HG03520 (cell line): ENCODE data around the gene TSPO2.

ENCODE experiments used
- ATAC-seq: cut with Tn5 transposase; IDR thresholded peaks from one replicate; pipeline ENCODE4 v1.9.1; 2021; ENCODE audit warnings: mild to moderate bottlenecking, moderate library complexity; ENCODE audit not compliant: unreplicated experiment

Gene TSPO2

GRCh38 chr6:41025966-41026530, 16.2 kb upstream of the TSPO2 start:
- no peak for ATAC-seq

GRCh38 chr6:41027241-41027640, 15.0 kb upstream of the TSPO2 start:
- no peak for ATAC-seq

GRCh38 chr6:41027799-41028560, 14.3 kb upstream of the TSPO2 start:
- ATAC-seq: peak; percentile 65

- ATAC-seq: peak; percentile 16
Measured at GRCh38 chr6:41028561-41029412, 13.5 kb upstream of the TSPO2 start.

GRCh38 chr6:41032830-41033229, 9.4 kb upstream of the TSPO2 start:
- no peak for ATAC-seq

GRCh38 chr6:41033776-41034175, 8.5 kb upstream of the TSPO2 start:
- ATAC-seq: no peak

- ATAC-seq: no peak
Measured at GRCh38 chr6:41036186-41036585, 6.1 kb upstream of the TSPO2 start.

- no peak for ATAC-seq
Measured at GRCh38 chr6:41036601-41037000, 5.7 kb upstream of the TSPO2 start.

- no peak for ATAC-seq
Measured at GRCh38 chr6:41037107-41037900, 5.0 kb upstream of the TSPO2 start.

GRCh38 chr6:41038205-41038604, 4.1 kb upstream of the TSPO2 start:
- ATAC-seq: no peak

- no peak for ATAC-seq
Measured at GRCh38 chr6:41039060-41039998, 2.9 kb upstream of the TSPO2 start, which contains the start of gene UNC5CL. UNC5CL (minus strand) TSS chr6:41039221; CDS start chr6:41035074, 4,147 bp downstream.

- ATAC-seq: no peak
Measured at GRCh38 chr6:41040101-41040939, 1.9 kb upstream of the TSPO2 start.

- ATAC-seq: no peak
Measured at GRCh38 chr6:41040940-41041536, 1.2 kb upstream of the TSPO2 start.

- no peak for ATAC-seq
Measured at GRCh38 chr6:41043151-41043550, 884 bp downstream of the TSPO2 start.

GRCh38 chr6:41045664-41046063, 3.4 kb downstream of the TSPO2 start:
- no peak for ATAC-seq

- ATAC-seq: no peak
Measured at GRCh38 chr6:41046084-41046483, 3.8 kb downstream of the TSPO2 start.

GRCh38 chr6:41047306-41047705, 5.0 kb downstream of the TSPO2 start:
- ATAC-seq: no peak
